Regular cardiac myocyte (primary cell): ENCODE data around the gene DDX6. TPM values are rescaled to one million over a fixed set of nuclear protein-coding genes. Genes with fewer than 3 reads are reported as not detected.

Source experiments
- total RNA-seq: library from RNA; depleted of rRNA; stranded (reverse); fragments of >200 nt; gene quantifications from 2 replicates; pipeline ENCODE4 v1.2.3, GENCODE V29; 2014

DDX6 gene
- total RNA-seq: 117 and 118 TPM in 2 replicates

GRCh38 chr11:118791111-118791960, at the start of gene DDX6:
Gene DDX6, minus strand, starts transcription at chr11:118791164. Its CDS starts 4,913 bp downstream, at chr11:118786251.

Other genes starting within 250 kb of the DDX6 start
- gene IFT46, start 225.2 kb downstream of the DDX6 start, total RNA-seq: 21.7 and 27.0 TPM in 2 replicates
- gene ARCN1, start 218.8 kb downstream of the DDX6 start, total RNA-seq: 159 and 212 TPM in 2 replicates
- 62.0 and 99.7 TPM in 2 replicates for gene PHLDB1, start 183.5 kb downstream of the DDX6 start, total RNA-seq
- not detected in 2 replicates for gene TREH, start 111.5 kb downstream of the DDX6 start, total RNA-seq
- not detected in 2 replicates for gene CXCR5, start 92.7 kb upstream of the DDX6 start, total RNA-seq
- 13.0 and 19.2 TPM in 2 replicates for gene BCL9L, start 134.8 kb upstream of the DDX6 start, total RNA-seq
- not detected in 2 replicates for gene UPK2, start 165.1 kb upstream of the DDX6 start, total RNA-seq
- gene FOXR1, start 180.6 kb upstream of the DDX6 start, total RNA-seq: not detected in 2 replicates
- 15.7 and 16.1 TPM in 2 replicates for gene CENATAC, start 207.0 kb upstream of the DDX6 start, total RNA-seq
- gene RPS25, start 227.2 kb upstream of the DDX6 start, total RNA-seq: 1,474 and 2,284 TPM in 2 replicates
- gene TRAPPC4, start 227.6 kb upstream of the DDX6 start, total RNA-seq: 93.9 and 127 TPM in 2 replicates
- 10.9 and 11.0 TPM in 2 replicates for gene SLC37A4, start 239.7 kb upstream of the DDX6 start, total RNA-seq